Loucy (cell line): ENCODE data around the gene RPA1.

ENCODE experiments used
- H2AFZ ChIP-seq: fragments of 200-600 bp; sonication (generic); 2 replicates; pipeline ENCODE4 v1.6.0; 2016; ENCODE audit warnings: antibody characterized with exemption, mild to moderate bottlenecking, low read length, moderate library complexity
- H3F3A ChIP-seq: fragments of 200-600 bp; 2 replicates; pipeline ENCODE4 v1.6.0; 2016; ENCODE audit warnings: antibody characterized with exemption, low read depth, mild to moderate bottlenecking
- H3K27me3 ChIP-seq: fragments of 200-600 bp; sonication (generic); 2 replicates; pipeline ENCODE4 v1.6.1; 2014; ENCODE audit warnings: low read length, mild to moderate bottlenecking; ENCODE audit not compliant: insufficient read depth, poor library complexity, severe bottlenecking
- H3K36me3 ChIP-seq: fragments of 200-600 bp; sonication (generic); 2 replicates; pipeline ENCODE4 v1.6.1; 2016; ENCODE audit warnings: low read length; ENCODE audit not compliant: insufficient read depth
- H3K4me1 ChIP-seq: fragments of 200-600 bp; sonication (generic); 2 replicates; pipeline ENCODE4 v1.5.1; 2014; ENCODE audit warnings: low read length, mild to moderate bottlenecking; ENCODE audit not compliant: insufficient read depth, poor library complexity, severe bottlenecking
- H3K4me2 ChIP-seq: fragments of 200-600 bp; sonication (generic); 2 replicates; pipeline ENCODE4 v1.6.0; 2014; ENCODE audit warnings: antibody characterized with exemption, low read length, low read depth, mild to moderate bottlenecking; ENCODE audit not compliant: poor library complexity, severe bottlenecking
- H3K4me3 ChIP-seq: fragments of 200-600 bp; sonication (generic); 2 replicates; pipeline ENCODE4 v1.5.1; 2014; ENCODE audit warnings: low read length, mild to moderate bottlenecking, mixed read lengths; ENCODE audit not compliant: poor library complexity, severe bottlenecking
- H3K79me2 ChIP-seq: fragments of 200-600 bp; sonication (generic); 2 replicates; pipeline ENCODE4 v1.6.1; 2014; ENCODE audit warnings: low read length; ENCODE audit not compliant: insufficient read depth
- H3K9ac ChIP-seq: fragments of 200-600 bp; sonication (generic); 2 replicates; pipeline ENCODE4 v1.6.0; 2014; ENCODE audit warnings: mild to moderate bottlenecking, low read depth, low read length, moderate library complexity; ENCODE audit not compliant: poor library complexity, severe bottlenecking
- H3K9me2 ChIP-seq: fragments of 200-600 bp; sonication (generic); replicated peaks from 2 replicates; pipeline ENCODE4 v1.6.1; 2016; ENCODE audit warnings: low read depth, low read length, mixed read lengths
- H3K9me3 ChIP-seq: fragments of 200-600 bp; sonication (generic); 2 replicates; pipeline ENCODE4 v1.6.1; 2014; ENCODE audit warnings: mild to moderate bottlenecking, antibody characterized with exemption, low read length, low read depth; ENCODE audit not compliant: insufficient read depth
- H4K20me1 ChIP-seq: fragments of 200-600 bp; sonication (generic); 2 replicates; pipeline ENCODE4 v1.6.0; 2014; ENCODE audit warnings: antibody characterized with exemption, low read length, mild to moderate bottlenecking; ENCODE audit not compliant: insufficient read depth, poor library complexity, severe bottlenecking
- CTCF ChIP-seq: fragments of 200-600 bp; sonication (generic); conservative IDR thresholded peaks from 2 replicates; pipeline ENCODE4 v1.5.1; 2014; ENCODE audit warnings: mild to moderate bottlenecking, antibody characterized with exemption, low read length
- EZH2phosphoT487 ChIP-seq: fragments of 200-600 bp; IDR thresholded peaks from 2 replicates; pipeline ENCODE4 v1.6.1; 2018; ENCODE audit warnings: antibody characterized with exemption, mild to moderate bottlenecking, moderate library complexity, borderline replicate concordance

Gene RPA1

DNA sequence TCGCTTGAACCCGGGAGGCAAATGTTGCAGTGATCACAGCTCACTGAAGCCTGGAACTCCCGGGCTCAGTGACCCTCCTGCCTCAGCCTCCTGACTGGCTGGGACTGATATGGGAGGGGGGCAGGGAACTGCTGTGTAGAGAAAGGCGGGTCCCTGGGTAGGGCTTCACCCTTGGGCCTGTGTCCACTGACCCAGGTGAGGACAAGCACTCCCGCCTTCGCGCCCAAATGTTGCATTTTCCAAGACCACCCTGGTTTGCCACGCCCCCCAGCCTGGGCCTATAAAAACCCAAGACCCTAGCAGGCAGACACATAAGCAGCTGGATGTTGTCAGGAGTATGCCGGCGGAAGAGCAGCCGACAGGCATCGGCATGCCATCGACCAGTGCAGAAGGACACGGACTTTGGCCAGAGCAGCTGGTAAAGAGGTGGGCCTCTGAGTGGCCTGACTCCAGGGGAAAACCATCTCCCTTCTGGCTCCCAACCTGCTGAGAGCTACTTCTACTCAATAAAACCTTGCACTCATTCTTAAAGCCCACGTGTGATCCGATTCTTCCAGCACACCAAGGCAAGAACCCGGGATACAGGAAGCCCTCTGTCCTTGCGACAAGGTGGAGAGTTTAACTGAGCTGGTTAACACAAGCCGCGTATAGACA, 19.2 kb upstream of the RPA1 start:
- no peak overlapping the region for H3K4me2 ChIP-seq
- TF ChIP-seq CTCF (no peak), EZH2phosphoT487 (no peak)
- no peaks in the 10 kb centered on the region for H4K20me1 ChIP-seq
- no peaks in the 10 kb centered on the region for H3K79me2 ChIP-seq
- H3K9ac ChIP-seq: no peak overlapping the region
- H3K4me3 ChIP-seq: no peak overlapping the region
- no peaks in the 10 kb centered on the region for H3K27me3 ChIP-seq
- no peaks in the 10 kb centered on the region for H3K4me1 ChIP-seq
- no peaks in the 10 kb centered on the region for H3F3A ChIP-seq
- peaks cover 30% of the 10 kb centered on the region; the same call in 1 of the 2 replicates for H3K36me3 ChIP-seq
- no peak overlapping the region for H2AFZ ChIP-seq
- H3K9me2 ChIP-seq: no peaks in the 10 kb centered on the region
- H3K9me3 ChIP-seq: no peaks in the 10 kb centered on the region

DNA sequence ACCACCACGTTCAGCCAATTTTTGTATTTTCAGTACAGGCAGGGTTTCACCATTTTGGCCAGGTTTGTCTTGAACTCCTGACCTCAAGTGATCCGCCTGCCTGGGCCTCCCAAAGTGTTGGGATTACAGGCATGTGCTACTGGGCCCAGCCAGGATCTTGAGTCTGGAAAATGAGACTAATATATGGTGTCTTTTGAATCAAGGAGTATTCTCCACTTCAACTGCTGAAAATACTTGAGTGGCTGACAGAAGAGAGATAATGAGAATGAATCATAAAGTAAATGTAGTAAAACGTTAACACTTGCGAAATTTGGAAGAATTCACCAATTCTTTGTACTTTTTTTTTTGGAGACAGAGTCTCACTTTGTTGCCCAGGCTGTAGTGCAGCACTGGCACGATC, 16.7 kb upstream of the RPA1 start:
- no peak overlapping the region for H2AFZ ChIP-seq
- H3K27me3 ChIP-seq: no peaks in the 10 kb centered on the region
- peaks cover 25% of the 10 kb centered on the region; the same call in 1 of the 2 replicates for H3K36me3 ChIP-seq
- H3K79me2 ChIP-seq: peaks cover 2% of the 10 kb centered on the region; the same call in 1 of the 2 replicates
- no peaks in the 10 kb centered on the region for H3K9me3 ChIP-seq
- TF ChIP-seq CTCF (no peak), EZH2phosphoT487 (no peak)
- no peaks in the 10 kb centered on the region for H4K20me1 ChIP-seq
- no peak overlapping the region for H3K4me3 ChIP-seq
- no peaks in the 10 kb centered on the region for H3K4me1 ChIP-seq
- H3K9ac ChIP-seq: no peak overlapping the region
- no peaks in the 10 kb centered on the region for H3F3A ChIP-seq
- H3K9me2 ChIP-seq: no peaks in the 10 kb centered on the region
- H3K4me2 ChIP-seq: no peak overlapping the region

- no peaks in the 10 kb centered on the region; the same call in 1 of the 2 replicates for H3K36me3 ChIP-seq
- TF ChIP-seq EZH2phosphoT487 (no peak), CTCF (no peak)
- H3K9ac ChIP-seq: no peak overlapping the region
- no peaks in the 10 kb centered on the region for H3F3A ChIP-seq
- peaks cover 23% of the 10 kb centered on the region for H3K79me2 ChIP-seq
- H3K9me2 ChIP-seq: no peaks in the 10 kb centered on the region
- H3K9me3 ChIP-seq: no peaks in the 10 kb centered on the region
- H3K4me2 ChIP-seq: no peak overlapping the region
- no peaks in the 10 kb centered on the region for H3K27me3 ChIP-seq
- H2AFZ ChIP-seq: no peak overlapping the region
- no peak overlapping the region for H3K4me3 ChIP-seq
- H3K4me1 ChIP-seq: peaks cover 17% of the 10 kb centered on the region
- no peaks in the 10 kb centered on the region for H4K20me1 ChIP-seq
These were observed 9.1 kb upstream of the RPA1 start for GRCh38 chr17:1820528-1821252.
